ENCODE measurements around the gene XYLT1.

Gene XYLT1

GRCh38 chr16:17193566-17194100 lies 277.1 kb downstream of the XYLT1 start:
- in situ Hi-C loops (cut with MboI; ENCODE audit: low sequenced_read_pairs, unreplicated experiment), result loop anchor here (25.0 kb wide), 1 partner anchor 331 kb away; no protein-coding TSS in a partner anchor
- TF ChIP-seq CTCF (IDR thresholded peaks at IDR 0.05; ENCODE audit: borderline replicate concordance, control extremely low read depth, extremely low read depth, insufficient read depth, missing control alignments), result no peak

GRCh38 chr16:17184026-17184425 lies 286.7 kb downstream of the XYLT1 start:
- in situ Hi-C loops (cut with MboI; ENCODE audit: low sequenced_read_pairs, unreplicated experiment), result loop anchor here (25.0 kb wide), 1 partner anchor 322 kb away; no protein-coding TSS in a partner anchor
- DNase-seq (ENCODE audit: low spot score), result no peak
- no peak for TF ChIP-seq CTCF (IDR thresholded peaks at IDR 0.05; ENCODE audit: borderline replicate concordance, control extremely low read depth, extremely low read depth, insufficient read depth, missing control alignments)

More at GRCh38 chr16:17193566-17194100, 277.1 kb downstream of the XYLT1 start:
- DNase-seq (ENCODE audit: low spot score), result no peak

- no peak for DNase-seq (ENCODE audit: low spot score)
- no peak for TF ChIP-seq CTCF (IDR thresholded peaks at IDR 0.05; ENCODE audit: borderline replicate concordance, control extremely low read depth, extremely low read depth, insufficient read depth, missing control alignments)
- in situ Hi-C loops (cut with MboI; ENCODE audit: low sequenced_read_pairs, unreplicated experiment), result loop anchor here (25.0 kb wide), 1 partner anchor 316 kb away; no protein-coding TSS in a partner anchor
These were observed 292.5 kb downstream of the XYLT1 start for GRCh38 chr16:17177959-17178905.

- TF ChIP-seq CTCF (IDR thresholded peaks at IDR 0.05; ENCODE audit: borderline replicate concordance, control extremely low read depth, extremely low read depth, insufficient read depth, missing control alignments), result no peak
- no peak for DNase-seq (ENCODE audit: low spot score)
- in situ Hi-C loops (cut with MboI; ENCODE audit: low sequenced_read_pairs, unreplicated experiment), result loop anchor here (25.0 kb wide), 1 partner anchor 315 kb away; no protein-coding TSS in a partner anchor
These were observed 293.4 kb downstream of the XYLT1 start for GRCh38 chr16:17177242-17177958.

- TF ChIP-seq CTCF (IDR thresholded peaks at IDR 0.05; ENCODE audit: borderline replicate concordance, control extremely low read depth, extremely low read depth, insufficient read depth, missing control alignments), result no peak
- in situ Hi-C loops (cut with MboI; ENCODE audit: low sequenced_read_pairs, unreplicated experiment), result loop anchor here (25.0 kb wide), 1 partner anchor 314 kb away; no protein-coding TSS in a partner anchor
- no peak for DNase-seq (ENCODE audit: low spot score)
These were observed 294.6 kb downstream of the XYLT1 start for GRCh38 chr16:17176199-17176598.

- no peak for TF ChIP-seq CTCF (IDR thresholded peaks at IDR 0.05; ENCODE audit: borderline replicate concordance, control extremely low read depth, extremely low read depth, insufficient read depth, missing control alignments)
- in situ Hi-C loops (cut with MboI; ENCODE audit: low sequenced_read_pairs, unreplicated experiment), result no loop called here
- DNase-seq (ENCODE audit: low spot score), result no peak
These were observed 297.5 kb downstream of the XYLT1 start for GRCh38 chr16:17173281-17173680.
